ENCODE data around the gene CCDC39. TPM values are rescaled to one million over a fixed set of nuclear protein-coding genes. Genes with fewer than 3 reads are reported as not detected.
A peak's percentile ranks its signal among the peaks of the same experiment; 100 is the strongest.
"Not testable (repeated sequence)": the region's sequence is repeated elsewhere in the genome, so short reads cannot be mapped to it uniquely, and the experiment has no call there.

CCDC39 gene
- total RNA-seq, 1 donor from 2014 or later, result not detected

DNA sequence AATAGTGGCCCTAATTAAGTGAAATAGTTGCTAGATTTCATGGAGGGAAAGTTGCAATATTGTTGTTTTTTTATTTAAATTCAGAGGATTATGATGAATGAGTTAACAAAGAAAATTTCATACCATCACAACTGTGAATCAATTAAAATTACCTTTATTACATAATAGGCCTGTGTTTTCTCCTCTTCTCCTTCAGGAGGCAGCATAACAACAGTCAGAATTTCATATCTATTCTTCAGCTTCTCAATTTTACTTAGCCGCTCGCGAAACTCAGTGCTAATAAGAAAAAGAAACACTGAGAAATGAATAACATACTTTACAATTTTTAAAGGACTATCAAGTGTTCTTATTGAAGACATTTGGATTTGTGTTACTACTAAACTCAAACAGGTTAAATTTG lies 48.0 kb downstream of the CCDC39 start:
- no peak for ATAC-seq
- intact Hi-C loops (cut with DNase I), result no loop called here
- DNase-seq (ENCODE audit: missing footprints), result no peak

DNA sequence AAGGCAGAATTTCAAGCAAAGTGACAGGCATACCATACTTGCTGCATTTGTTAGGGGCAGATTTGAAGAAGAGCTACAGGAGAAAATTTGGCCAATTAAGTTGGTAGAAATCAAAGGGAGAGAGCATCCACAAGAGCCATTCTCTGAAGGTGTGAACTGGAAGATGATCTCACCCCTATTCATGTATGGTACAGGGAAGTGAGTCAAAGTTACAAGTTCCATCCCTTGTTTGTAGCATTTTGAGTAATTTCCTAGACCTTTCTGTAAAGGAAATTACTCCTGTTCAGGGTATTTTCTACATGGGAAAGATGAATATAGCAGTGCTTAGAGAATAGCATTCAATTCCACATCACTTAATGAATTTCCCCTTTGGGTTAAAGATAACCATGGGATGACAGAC lies 48.9 kb downstream of the CCDC39 start:
- DNase-seq (ENCODE audit: missing footprints), result no peak
- intact Hi-C loops (cut with DNase I), result no loop called here
- ATAC-seq, result no peak

- intact Hi-C loops (cut with DNase I), result no loop called here
- no peak for DNase-seq (ENCODE audit: missing footprints)
- no peak for ATAC-seq
Observed at GRCh38 chr3:180626844-180627243, 52.4 kb downstream of the CCDC39 start.

- ATAC-seq, result no peak
- DNase-seq (ENCODE audit: missing footprints), result no peak
- intact Hi-C loops (cut with DNase I), result no loop called here
Observed at GRCh38 chr3:180624714-180625113, 54.6 kb downstream of the CCDC39 start.

GRCh38 chr3:180619723-180620122 lies 59.6 kb downstream of the CCDC39 start:
- intact Hi-C loops (cut with DNase I), result no loop called here
- no peak for ATAC-seq
- DNase-seq (ENCODE audit: missing footprints), result no peak

DNA sequence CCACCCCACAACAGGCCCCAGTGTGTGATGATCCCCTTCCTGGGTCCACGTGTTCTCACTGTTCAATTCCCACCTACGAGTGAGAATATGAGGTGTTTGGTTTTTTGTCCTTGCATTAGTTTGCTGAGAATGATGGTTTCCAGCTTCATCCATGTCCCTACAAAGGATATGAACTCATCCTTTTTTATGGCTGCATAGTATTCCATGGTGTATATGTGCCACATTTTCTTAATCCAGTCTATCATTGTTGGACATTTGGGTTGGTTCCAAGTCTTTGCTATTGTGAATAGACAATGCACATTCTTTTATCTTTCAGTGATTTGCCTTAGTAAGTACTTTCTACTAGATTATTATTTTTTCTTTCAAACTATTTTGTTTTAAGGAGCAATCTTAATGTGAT lies 60.7 kb downstream of the CCDC39 start:
- intact Hi-C loops (cut with DNase I); DNase-seq (ENCODE audit: missing footprints); ATAC-seq: not testable (repeated sequence)

DNA sequence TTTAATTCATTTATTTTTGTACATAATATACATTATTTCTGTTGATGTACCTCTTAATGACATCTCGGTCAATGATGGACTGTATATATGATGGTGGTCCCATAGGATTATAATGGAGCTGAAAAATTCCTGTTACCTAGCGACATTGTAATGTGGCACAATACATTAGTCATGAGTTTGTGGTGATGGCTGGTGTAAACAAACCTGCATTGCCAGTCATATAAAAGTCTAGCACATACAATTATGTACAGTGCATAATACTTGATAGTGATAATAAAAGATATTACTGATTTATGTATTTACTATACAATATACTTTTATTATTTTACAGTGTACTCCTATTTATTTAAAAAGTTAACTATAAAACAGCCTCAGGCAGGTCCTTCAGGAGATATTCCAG lies 62.2 kb downstream of the CCDC39 start:
- intact Hi-C loops (cut with DNase I), result no loop called here
- no peak for ATAC-seq
- DNase-seq (ENCODE audit: missing footprints), result no peak

DNA sequence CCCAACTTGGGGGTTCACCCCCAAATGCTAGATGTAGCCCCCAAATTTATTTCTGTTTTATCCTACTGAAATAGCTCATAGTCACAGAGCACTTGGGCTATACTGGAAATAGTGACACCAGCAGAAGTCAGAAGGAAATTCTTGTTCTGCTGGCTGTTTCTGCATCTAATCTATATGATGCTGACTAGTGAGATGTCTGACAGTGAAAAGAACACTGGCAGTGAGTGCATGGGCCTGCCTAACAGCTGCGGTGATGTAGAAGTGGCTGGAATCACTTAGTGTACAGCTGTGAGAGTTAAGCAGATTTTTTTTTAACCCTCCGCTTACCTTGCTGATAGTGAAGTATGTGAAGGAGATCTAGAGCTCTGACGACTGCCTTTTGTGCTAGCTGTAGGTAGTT lies 63.3 kb downstream of the CCDC39 start:
- DNase-seq (ENCODE audit: missing footprints) (no peak), ATAC-seq (no peak)
- intact Hi-C loops (cut with DNase I), result no loop called here

DNA sequence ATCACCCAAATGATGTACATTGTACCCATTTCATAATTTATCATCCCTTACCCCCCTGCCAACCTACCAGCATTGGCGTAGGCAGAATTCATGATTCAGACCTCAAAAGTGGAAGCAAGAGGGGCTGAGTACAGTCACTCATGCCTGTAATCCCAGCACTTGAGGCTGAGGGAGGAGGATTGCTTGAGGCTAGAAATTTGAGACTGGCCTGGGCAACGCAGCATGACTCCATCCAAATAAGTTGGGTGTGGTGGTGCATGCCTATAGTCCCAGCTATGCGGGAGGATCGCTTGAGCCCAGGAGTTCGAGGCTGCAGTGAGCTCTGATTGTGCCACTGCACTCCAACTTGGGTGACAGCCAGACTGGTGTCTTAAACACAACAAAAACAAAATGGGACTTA lies 66.9 kb downstream of the CCDC39 start:
- ATAC-seq (no peak), DNase-seq (ENCODE audit: missing footprints) (no peak)
- intact Hi-C loops (cut with DNase I), result no loop called here

DNA sequence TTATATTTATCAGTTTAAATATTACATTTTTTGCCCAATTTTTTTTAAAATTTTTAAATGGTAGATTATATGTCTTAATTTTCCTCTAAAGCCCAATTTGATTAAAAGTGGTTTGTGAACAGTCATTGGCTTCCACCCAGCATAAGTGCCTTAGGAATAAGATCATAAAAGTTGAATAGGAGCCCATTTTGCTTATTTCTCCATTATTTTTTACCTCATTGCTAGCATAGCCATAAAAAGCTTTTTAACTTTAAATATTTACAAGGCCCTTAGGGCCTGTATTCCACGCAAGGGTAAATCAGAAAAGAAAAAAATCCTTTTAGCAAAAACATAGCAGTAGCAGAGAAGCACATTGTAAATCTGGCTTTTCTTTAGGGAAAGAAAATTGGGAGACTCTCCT lies 68.3 kb downstream of the CCDC39 start:
- ATAC-seq (no peak), DNase-seq (ENCODE audit: missing footprints) (no peak)
- intact Hi-C loops (cut with DNase I), result no loop called here

DNA sequence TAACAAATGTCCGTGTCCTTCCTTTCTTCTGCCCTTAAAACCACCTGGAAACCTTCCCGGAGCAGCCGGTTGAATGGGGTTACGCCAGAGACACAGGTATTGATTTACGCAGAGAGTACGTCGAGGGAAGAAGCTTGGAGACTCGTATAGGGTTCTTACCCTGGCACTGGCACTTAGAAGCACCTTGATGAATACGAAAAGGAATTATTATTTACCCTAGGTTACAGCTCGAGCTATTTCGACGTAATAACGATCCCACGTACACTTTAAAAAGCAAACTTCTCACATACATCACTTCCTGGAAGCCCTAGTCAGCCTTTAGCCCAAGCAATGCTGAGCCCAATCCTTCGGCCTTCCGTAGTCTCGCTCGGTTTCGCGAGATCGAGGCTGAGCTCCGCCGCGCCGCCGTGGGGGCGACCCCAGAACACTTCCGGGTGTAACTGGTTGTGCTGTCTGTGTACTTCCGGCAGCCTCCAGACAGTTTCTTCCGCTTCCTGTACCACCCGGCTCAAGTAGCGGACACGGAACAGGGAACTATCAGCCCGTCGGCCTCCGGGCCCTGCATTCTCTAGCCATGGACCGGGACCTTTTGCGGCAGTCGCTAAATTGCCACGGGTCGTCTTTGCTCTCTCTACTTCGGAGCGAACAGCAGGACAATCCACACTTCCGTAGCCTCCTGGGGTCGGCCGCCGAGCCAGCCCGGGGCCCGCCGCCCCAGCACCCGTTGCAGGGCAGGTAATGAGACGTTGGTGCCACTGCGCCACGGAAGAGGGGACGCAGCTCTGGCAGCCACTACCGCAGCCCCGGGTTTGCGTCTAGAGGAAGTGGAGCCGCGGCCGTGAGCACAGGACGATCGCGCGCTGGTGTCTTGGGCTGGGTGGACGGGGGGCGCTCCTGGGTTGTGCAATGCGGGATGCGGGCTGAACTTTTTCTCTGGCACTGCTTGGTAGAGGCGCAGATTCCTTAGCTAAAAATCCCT lies 77.3 kb downstream of the CCDC39 start, which contains the start of gene TTC14:
TTC14 (plus strand) TSS at position 476 of the 979 bp plus-strand sequence; CDS start at position 575, 99 bp downstream.
- peak; percentile 95 for DNase-seq (ENCODE audit: missing footprints)
- peak; percentile 100 for ATAC-seq
- intact Hi-C loops (cut with DNase I), result no loop called here

GRCh38 chr3:180600473-180600872 lies 78.8 kb downstream of the CCDC39 start:
- intact Hi-C loops (cut with DNase I), result no loop called here
- DNase-seq (ENCODE audit: missing footprints), result peak; percentile 59
- no peak for ATAC-seq

DNA sequence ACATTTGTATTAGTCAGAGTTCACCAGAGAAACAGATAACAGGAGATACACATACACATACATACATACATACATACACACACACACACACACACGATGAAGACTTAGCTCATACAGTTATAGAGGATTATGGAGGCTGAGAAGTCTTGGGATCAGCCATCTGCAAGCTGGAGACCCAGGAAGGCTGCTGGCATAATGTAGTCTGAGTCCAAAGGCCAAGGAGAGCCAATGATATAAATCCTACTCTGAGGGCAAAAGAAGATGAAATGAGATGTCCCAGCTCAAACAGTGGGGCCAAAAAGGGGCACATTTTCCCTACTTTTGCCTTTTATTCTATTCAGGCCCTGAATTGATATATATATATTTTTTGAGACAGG lies 83.7 kb downstream of the CCDC39 start:
- no peak for DNase-seq (ENCODE audit: missing footprints)
- no peak for ATAC-seq
- intact Hi-C loops (cut with DNase I), result no loop called here

- ATAC-seq (no peak), DNase-seq (ENCODE audit: missing footprints) (no peak)
- intact Hi-C loops (cut with DNase I), result loop anchor here (5.0 kb wide), 1 partner anchor 663 kb away; no protein-coding TSS in a partner anchor
Observed at GRCh38 chr3:180594631-180595558, 84.4 kb downstream of the CCDC39 start.

DNA sequence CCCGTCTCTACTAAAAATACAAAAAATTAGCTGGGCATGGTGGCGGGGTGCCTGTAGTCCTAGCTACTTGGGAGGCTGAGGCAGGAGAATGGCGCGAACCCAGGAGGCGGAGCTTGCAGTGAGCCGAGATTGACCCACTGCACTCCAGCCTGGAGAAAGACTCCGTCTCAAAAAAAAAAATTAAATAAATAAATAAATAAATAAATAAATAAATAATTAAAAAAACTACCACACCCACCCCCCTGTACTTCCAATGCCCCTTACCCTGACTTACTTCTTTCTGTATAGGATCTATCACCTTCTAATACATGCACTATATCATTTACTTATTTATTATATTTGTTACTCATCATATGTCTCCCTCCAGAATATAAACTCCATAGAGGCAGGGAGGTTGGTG lies 85.7 kb downstream of the CCDC39 start:
- intact Hi-C loops (cut with DNase I), result loop anchor here (5.0 kb wide), 1 partner anchor 661 kb away; no protein-coding TSS in a partner anchor
- not testable (repeated sequence) for ATAC-seq; DNase-seq (ENCODE audit: missing footprints)

DNA sequence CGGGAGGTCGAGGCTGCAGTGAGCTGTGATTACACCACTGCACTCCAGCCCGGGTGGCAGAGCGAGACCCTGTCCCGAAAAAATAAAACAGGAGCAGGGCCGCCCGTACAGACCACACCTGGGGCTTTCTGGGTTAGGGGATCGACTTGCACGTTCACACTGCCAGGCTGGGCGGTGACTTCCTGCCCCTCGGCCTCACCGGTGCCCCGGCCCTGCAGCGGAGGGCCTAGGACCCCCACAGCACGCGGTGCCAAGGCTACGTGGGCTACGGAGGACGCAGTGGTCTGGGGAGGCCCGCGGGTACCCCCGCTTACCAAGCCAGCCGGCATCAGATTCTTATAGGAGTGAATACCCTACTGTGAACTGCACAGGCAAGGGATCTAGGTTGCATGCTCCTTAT lies 88.9 kb downstream of the CCDC39 start:
- DNase-seq (ENCODE audit: missing footprints), result peak; percentile 39
- ATAC-seq, result no peak
- intact Hi-C loops (cut with DNase I), result loop anchor here (5.0 kb wide), 1 partner anchor 658 kb away; no protein-coding TSS in a partner anchor

- DNase-seq (ENCODE audit: missing footprints) (no peak), ATAC-seq (no peak)
- intact Hi-C loops (cut with DNase I), result no loop called here
Observed at GRCh38 chr3:180580934-180581333, 98.4 kb downstream of the CCDC39 start.

GRCh38 chr3:180575571-180575970 lies 103.7 kb downstream of the CCDC39 start:
- DNase-seq (ENCODE audit: missing footprints) (no peak), ATAC-seq (no peak)
- intact Hi-C loops (cut with DNase I), result no loop called here
